Measurements from ENCODE around the gene COL16A1.

DNA sequence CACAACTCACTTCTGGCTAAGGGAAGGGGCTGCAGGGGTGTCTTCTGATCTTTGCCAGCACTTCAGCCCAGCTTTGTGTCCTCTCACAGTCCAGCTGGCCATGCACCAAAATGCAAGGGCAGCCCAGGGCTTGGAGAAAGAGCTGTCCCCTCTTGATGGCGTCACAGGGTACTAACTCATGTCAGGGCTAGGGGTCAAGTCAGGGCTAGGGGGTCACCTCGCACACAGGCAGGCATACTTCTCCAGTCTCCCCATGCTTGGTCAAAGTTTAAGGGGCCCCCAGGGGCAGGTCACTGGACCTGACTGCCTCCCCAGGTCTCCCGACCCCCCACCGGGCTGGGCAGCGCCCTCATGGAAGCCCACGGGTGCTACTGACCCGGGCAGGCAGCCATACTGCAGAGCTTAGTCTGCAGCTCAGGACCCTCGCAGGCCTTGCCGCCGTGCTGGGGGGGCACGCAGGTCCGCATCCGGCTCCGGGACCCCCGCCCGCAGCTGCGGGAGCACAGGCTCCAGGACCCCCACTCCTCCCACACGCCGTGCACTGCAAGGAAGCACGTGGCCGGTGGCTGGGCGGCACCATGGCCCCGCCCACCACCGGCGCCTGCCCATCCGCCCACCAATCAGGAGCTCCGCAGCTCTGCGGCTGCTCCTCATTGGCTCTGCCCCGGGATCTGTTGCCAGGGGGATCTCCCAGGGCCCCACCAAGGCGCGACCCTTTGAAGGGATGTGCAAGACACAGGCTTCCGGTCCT, 38.8 kb upstream of the COL16A1 start:
- TF ChIP-seq POLR2A (IDR thresholded peaks at IDR 0.05; ENCODE audit: low read depth, low read length) (no peak), RCOR1 (IDR thresholded peaks at IDR 0.05; ENCODE audit: insufficient replicate concordance, low read length) (no peak), RAD21 (IDR thresholded peaks at IDR 0.05; ENCODE audit: low read length) (no peak), MAFK (IDR thresholded peaks at IDR 0.05; ENCODE audit: low read depth, low read length) (no peak), MXI1 (IDR thresholded peaks at IDR 0.05; ENCODE audit: borderline replicate concordance, low read depth, low read length) (no peak), ELK1 (IDR thresholded peaks at IDR 0.05; ENCODE audit: borderline replicate concordance, low read depth, low read length) (no peak), USF2 (IDR thresholded peaks at IDR 0.05; ENCODE audit: low read depth, low read length) (no peak), FOS (IDR thresholded peaks at IDR 0.05; ENCODE audit: low read depth, low read length) (no peak), BHLHE40 (IDR thresholded peaks at IDR 0.05; ENCODE audit: low read depth, low read length) (no peak), RFX5 (IDR thresholded peaks at IDR 0.05; ENCODE audit: low read depth, low read length) (no peak), CEBPB (IDR thresholded peaks at IDR 0.05; ENCODE audit: low read depth, low read length) (no peak)
- TF ChIP-seq, protein P1, sequence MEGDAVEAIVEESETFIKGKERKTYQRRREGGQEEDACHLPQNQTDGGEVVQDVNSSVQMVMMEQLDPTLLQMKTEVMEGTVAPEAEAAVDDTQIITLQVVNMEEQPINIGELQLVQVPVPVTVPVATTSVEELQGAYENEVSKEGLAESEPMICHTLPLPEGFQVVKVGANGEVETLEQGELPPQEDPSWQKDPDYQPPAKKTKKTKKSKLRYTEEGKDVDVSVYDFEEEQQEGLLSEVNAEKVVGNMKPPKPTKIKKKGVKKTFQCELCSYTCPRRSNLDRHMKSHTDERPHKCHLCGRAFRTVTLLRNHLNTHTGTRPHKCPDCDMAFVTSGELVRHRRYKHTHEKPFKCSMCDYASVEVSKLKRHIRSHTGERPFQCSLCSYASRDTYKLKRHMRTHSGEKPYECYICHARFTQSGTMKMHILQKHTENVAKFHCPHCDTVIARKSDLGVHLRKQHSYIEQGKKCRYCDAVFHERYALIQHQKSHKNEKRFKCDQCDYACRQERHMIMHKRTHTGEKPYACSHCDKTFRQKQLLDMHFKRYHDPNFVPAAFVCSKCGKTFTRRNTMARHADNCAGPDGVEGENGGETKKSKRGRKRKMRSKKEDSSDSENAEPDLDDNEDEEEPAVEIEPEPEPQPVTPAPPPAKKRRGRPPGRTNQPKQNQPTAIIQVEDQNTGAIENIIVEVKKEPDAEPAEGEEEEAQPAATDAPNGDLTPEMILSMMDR (conservative IDR thresholded peaks at IDR 0.05; ENCODE audit: low read depth, low read length): no peak

Measured in IMR-90 (cell line).